ENCODE data around the gene BUD23.

BUD23 gene

GRCh38 chr7:73740771-73741170 lies 57.4 kb downstream of the BUD23 start:
- no peak for DNase-seq (ENCODE audit: low read depth in 1 of 2, low spot score in 1 of 2)

- no peak for DNase-seq (ENCODE audit: low read depth in 1 of 2, low spot score in 1 of 2)
Measured at GRCh38 chr7:73741600-73741999, 58.2 kb downstream of the BUD23 start.

DNA sequence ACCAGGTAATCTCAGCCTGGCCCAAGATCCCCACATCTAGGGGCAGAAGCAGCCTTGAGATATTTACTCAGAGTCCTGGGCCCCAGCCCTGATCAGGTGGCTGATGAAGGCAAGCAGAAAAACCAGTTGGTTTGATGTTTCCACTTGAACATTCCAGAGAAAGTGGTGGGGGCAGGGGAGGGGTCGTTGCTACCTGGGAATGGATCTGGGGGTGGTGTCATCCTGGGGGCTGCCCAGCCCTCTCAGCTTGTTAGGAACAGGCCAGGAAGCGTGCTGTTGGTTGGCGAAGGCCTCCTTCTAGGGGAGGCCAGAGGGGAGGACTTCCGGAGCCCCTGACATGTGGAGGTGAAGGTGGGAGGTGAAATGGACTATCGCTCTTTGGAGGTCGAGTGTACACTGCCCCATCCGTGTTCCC lies 58.9 kb downstream of the BUD23 start:
- DNase-seq (ENCODE audit: low read depth in 1 of 2, low spot score in 1 of 2), result no peak

GRCh38 chr7:73742753-73743641 lies 59.6 kb downstream of the BUD23 start:
- DNase-seq (ENCODE audit: low read depth in 1 of 2, low spot score in 1 of 2), result no peak

- DNase-seq (ENCODE audit: low read depth in 1 of 2, low spot score in 1 of 2), result no peak
Measured at GRCh38 chr7:73746378-73746777, 63.0 kb downstream of the BUD23 start.

All from activated CD4-positive, alpha-beta T cell treated with anti-CD3 and anti-CD28 coated beads, Interleukin-2, amount 50 U/mL, for 24 hours (primary cell).